ENCODE results near the gene RAD51B.

DNA sequence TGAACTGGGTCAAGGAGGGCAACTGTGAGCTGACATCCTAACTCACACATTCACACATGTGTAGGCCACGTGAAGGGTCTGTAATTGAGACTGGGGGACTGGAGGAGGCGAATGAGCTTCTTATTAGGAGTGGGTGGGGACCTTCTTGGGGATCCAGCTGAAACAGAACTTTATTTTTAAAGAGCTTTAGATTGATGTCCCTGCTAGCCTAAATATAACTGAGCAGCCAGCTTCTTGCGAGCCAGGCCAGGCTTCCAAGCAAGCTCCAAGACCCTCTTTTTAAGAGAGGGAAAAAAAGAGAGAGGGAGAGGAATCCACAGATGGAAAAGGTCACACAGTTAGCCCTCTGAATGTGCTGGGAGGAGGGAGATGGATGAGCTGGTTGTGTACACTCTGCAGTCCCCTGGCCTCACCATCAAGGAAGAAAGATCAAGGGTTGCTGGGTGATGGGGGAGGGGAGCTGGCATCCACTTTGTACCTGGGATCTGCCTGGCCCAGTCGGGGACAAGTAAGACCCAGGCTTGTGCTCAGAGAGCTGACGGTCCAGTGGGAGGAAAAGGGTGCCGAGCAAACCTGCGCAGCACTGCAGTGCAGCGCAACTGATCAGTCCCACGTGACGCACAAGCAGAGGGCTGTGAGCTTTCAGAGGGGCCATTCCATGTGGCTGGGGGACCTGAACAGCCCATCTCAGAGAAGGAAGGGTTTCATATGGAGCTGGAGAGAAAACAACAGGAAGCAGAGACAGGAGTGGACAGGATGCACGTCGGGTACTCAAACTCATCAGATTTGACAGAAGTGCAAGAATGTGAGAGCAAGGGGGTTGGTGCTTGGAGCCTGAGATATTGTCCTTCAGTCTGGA lies 818.8 kb downstream of the RAD51B start:
- TF ChIP-seq EZH2 (IDR thresholded peaks at IDR 0.05; ENCODE audit: low read length, unreplicated experiment) (no peak), CTCF (conservative IDR thresholded peaks at IDR 0.05; ENCODE audit: low read depth, low read length) (no peak)

Data from PC-3 (cell line).